UCSD-AML1 (cell line): ENCODE measurements around the gene CCDC157.

ENCODE experiments used
- DNase-seq: peaks from one replicate; lab custom pipeline; 2025; ENCODE audit not compliant: unreplicated experiment; lab: John Stamatoyannopoulos, UW

Gene CCDC157

GRCh38 chr22:30354644-30355043, 2.2 kb upstream of the CCDC157 start:
- DNase-seq, result no peak

- no peak for DNase-seq
These were observed 396 bp downstream of the CCDC157 start for GRCh38 chr22:30357236-30357570.

- no peak for DNase-seq
These were observed 926 bp downstream of the CCDC157 start for GRCh38 chr22:30357650-30358215.

- no peak for DNase-seq
These were observed 1.7 kb downstream of the CCDC157 start for GRCh38 chr22:30358541-30358940.

- no peak for DNase-seq
These were observed 5.3 kb downstream of the CCDC157 start for GRCh38 chr22:30361916-30362650.

- no peak for DNase-seq
These were observed 6.0 kb downstream of the CCDC157 start for GRCh38 chr22:30362651-30363281.

GRCh38 chr22:30365891-30366290, 9.1 kb downstream of the CCDC157 start:
- DNase-seq, result no peak

- no peak for DNase-seq
These were observed 11.6 kb downstream of the CCDC157 start for GRCh38 chr22:30368420-30368819.

GRCh38 chr22:30370641-30371230, 13.9 kb downstream of the CCDC157 start:
- DNase-seq, result no peak

GRCh38 chr22:30371321-30371720, 14.5 kb downstream of the CCDC157 start:
- no peak for DNase-seq

- DNase-seq, result no peak
These were observed 15.2 kb downstream of the CCDC157 start for GRCh38 chr22:30371981-30372380.

GRCh38 chr22:30372915-30373314, 16.1 kb downstream of the CCDC157 start:
- peak; percentile 38 for DNase-seq

- no peak for DNase-seq
These were observed 16.8 kb downstream of the CCDC157 start for GRCh38 chr22:30373331-30374325.

GRCh38 chr22:30375312-30375849, 18.6 kb downstream of the CCDC157 start:
- DNase-seq, result no peak

- DNase-seq, result no peak
These were observed 23.2 kb downstream of the CCDC157 start for GRCh38 chr22:30380011-30380410.

- DNase-seq, result no peak
These were observed 24.5 kb downstream of the CCDC157 start for GRCh38 chr22:30381264-30381663.

GRCh38 chr22:30382340-30382739, 25.5 kb downstream of the CCDC157 start:
- no peak for DNase-seq

- no peak for DNase-seq
These were observed 26.3 kb downstream of the CCDC157 start for GRCh38 chr22:30383061-30383460.

- DNase-seq, result no peak
These were observed 29.1 kb downstream of the CCDC157 start for GRCh38 chr22:30385942-30386341.

- no peak for DNase-seq
These were observed 29.8 kb downstream of the CCDC157 start for GRCh38 chr22:30386608-30386959.
